ENCODE measurements around the gene XPC.

XPC gene

DNA sequence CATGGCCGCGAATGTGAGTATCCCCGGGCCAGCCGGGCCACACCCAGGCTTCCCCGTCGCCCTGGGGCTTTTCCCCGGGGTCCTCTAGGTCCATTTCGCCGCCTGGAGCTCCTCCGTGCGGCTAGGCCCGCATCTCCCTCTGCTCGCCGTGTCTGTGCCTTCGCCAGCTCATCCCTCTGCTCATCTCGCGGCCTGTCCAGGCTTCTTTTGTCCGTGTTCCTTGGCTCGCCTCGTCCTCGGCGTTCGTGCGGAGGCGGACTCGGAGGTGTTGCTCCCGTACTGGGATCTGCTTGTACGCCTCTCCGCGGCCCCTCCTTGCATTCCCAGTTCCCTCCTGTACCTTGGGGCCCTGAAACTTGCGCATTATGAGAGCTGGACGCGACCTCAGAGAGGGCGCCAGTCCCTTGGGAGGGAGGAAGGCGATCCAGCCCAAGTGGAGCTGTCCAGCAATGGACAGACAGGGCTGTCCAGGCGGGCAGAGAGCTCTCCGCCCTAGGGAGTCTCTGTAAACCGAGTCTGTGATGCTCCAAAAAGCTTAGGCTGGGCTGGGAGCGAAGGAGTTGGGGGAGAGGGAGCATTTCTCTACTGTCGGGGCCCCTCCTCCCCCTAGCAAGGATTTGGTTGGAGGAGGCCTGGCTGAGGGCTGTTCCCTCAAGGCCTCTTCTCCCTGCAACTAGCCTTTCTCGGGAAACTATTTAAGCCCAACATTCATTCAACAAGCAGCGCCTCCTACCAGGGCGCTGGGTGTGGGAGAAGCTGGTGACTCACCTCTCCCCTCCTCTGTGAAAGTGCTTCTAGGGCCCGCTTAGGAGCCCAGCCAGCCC, 53.0 kb downstream of the XPC start (continued):
- TF ChIP-seq ZNF266 (tag by site-specific recombination; IDR thresholded peaks at IDR 0.05; ENCODE audit: low read depth) (no peak), ZNF544 (tag by site-specific recombination; IDR thresholded peaks at IDR 0.05) (no peak), KLF9 (tag by site-specific recombination; IDR thresholded peaks at IDR 0.05; ENCODE audit: low read depth) (peak; percentile 81), ZNF843 (tag by site-specific recombination; IDR thresholded peaks at IDR 0.05) (no peak), ZXDB (tag by site-specific recombination; IDR thresholded peaks at IDR 0.05) (no peak), ZNF169 (tag by site-specific recombination; IDR thresholded peaks at IDR 0.05) (no peak), ZSCAN30 (tag by site-specific recombination; IDR thresholded peaks at IDR 0.05) (0 out of 2 replicates have a peak, but pooled peaks have one; percentile 8), ZNF664 (tag by site-specific recombination; IDR thresholded peaks at IDR 0.05) (no peak), ZNF239 (tag by site-specific recombination; IDR thresholded peaks at IDR 0.05) (no peak), ZNF521 (tag by site-specific recombination; IDR thresholded peaks at IDR 0.05) (no peak), SP7 (tag by site-specific recombination; IDR thresholded peaks at IDR 0.05) (no peak; the same call in 1 of the 2 replicates), ZNF610 (tag by site-specific recombination; IDR thresholded peaks at IDR 0.05; ENCODE audit: borderline replicate concordance) (no peak), ZNF416 (tag by site-specific recombination; IDR thresholded peaks at IDR 0.05) (no peak), ZNF701 (tag by site-specific recombination; IDR thresholded peaks at IDR 0.05) (no peak), ZNF48 (tag by site-specific recombination; IDR thresholded peaks at IDR 0.05) (no peak), SP2 (tag by site-specific recombination; IDR thresholded peaks at IDR 0.05) (peak; percentile 62), ZNF394 (tag by site-specific recombination; IDR thresholded peaks at IDR 0.05; ENCODE audit: borderline replicate concordance) (peak; percentile 79), ZNF621 (tag by site-specific recombination; IDR thresholded peaks at IDR 0.05) (no peak)
- TF ChIP-seq, protein P1, sequence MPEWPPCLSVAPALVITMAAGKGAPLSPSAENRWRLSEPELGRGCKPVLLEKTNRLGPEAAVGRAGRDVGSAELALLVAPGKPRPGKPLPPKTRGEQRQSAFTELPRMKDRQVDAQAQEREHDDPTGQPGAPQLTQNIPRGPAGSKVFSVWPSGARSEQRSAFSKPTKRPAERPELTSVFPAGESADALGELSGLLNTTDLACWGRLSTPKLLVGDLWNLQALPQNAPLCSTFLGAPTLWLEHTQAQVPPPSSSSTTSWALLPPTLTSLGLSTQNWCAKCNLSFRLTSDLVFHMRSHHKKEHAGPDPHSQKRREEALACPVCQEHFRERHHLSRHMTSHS (tag by site-specific recombination; IDR thresholded peaks at IDR 0.05) = no peak
- TF ChIP-seq, protein P2, sequence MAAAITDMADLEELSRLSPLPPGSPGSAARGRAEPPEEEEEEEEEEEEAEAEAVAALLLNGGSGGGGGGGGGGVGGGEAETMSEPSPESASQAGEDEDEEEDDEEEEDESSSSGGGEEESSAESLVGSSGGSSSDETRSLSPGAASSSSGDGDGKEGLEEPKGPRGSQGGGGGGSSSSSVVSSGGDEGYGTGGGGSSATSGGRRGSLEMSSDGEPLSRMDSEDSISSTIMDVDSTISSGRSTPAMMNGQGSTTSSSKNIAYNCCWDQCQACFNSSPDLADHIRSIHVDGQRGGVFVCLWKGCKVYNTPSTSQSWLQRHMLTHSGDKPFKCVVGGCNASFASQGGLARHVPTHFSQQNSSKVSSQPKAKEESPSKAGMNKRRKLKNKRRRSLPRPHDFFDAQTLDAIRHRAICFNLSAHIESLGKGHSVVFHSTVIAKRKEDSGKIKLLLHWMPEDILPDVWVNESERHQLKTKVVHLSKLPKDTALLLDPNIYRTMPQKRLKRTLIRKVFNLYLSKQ (tag by site-specific recombination; IDR thresholded peaks at IDR 0.05; ENCODE audit: borderline replicate concordance) = no peak
- TF ChIP-seq, protein P3, sequence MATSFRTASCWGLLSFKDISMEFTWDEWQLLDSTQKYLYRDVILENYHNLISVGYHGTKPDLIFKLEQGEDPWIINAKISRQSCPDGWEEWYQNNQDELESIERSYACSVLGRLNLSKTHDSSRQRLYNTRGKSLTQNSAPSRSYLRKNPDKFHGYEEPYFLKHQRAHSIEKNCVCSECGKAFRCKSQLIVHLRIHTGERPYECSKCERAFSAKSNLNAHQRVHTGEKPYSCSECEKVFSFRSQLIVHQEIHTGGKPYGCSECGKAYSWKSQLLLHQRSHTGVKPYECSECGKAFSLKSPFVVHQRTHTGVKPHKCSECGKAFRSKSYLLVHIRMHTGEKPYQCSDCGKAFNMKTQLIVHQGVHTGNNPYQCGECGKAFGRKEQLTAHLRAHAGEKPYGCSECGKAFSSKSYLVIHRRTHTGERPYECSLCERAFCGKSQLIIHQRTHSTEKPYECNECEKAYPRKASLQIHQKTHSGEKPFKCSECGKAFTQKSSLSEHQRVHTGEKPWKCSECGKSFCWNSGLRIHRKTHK (tag by site-specific recombination; IDR thresholded peaks at IDR 0.05) = no peak
- TF ChIP-seq, protein P4, sequence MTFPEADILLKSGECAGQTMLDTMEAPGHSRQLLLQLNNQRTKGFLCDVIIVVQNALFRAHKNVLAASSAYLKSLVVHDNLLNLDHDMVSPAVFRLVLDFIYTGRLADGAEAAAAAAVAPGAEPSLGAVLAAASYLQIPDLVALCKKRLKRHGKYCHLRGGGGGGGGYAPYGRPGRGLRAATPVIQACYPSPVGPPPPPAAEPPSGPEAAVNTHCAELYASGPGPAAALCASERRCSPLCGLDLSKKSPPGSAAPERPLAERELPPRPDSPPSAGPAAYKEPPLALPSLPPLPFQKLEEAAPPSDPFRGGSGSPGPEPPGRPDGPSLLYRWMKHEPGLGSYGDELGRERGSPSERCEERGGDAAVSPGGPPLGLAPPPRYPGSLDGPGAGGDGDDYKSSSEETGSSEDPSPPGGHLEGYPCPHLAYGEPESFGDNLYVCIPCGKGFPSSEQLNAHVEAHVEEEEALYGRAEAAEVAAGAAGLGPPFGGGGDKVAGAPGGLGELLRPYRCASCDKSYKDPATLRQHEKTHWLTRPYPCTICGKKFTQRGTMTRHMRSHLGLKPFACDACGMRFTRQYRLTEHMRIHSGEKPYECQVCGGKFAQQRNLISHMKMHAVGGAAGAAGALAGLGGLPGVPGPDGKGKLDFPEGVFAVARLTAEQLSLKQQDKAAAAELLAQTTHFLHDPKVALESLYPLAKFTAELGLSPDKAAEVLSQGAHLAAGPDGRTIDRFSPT (tag by site-specific recombination; IDR thresholded peaks at IDR 0.05) = no peak
- TF ChIP-seq, protein P5, sequence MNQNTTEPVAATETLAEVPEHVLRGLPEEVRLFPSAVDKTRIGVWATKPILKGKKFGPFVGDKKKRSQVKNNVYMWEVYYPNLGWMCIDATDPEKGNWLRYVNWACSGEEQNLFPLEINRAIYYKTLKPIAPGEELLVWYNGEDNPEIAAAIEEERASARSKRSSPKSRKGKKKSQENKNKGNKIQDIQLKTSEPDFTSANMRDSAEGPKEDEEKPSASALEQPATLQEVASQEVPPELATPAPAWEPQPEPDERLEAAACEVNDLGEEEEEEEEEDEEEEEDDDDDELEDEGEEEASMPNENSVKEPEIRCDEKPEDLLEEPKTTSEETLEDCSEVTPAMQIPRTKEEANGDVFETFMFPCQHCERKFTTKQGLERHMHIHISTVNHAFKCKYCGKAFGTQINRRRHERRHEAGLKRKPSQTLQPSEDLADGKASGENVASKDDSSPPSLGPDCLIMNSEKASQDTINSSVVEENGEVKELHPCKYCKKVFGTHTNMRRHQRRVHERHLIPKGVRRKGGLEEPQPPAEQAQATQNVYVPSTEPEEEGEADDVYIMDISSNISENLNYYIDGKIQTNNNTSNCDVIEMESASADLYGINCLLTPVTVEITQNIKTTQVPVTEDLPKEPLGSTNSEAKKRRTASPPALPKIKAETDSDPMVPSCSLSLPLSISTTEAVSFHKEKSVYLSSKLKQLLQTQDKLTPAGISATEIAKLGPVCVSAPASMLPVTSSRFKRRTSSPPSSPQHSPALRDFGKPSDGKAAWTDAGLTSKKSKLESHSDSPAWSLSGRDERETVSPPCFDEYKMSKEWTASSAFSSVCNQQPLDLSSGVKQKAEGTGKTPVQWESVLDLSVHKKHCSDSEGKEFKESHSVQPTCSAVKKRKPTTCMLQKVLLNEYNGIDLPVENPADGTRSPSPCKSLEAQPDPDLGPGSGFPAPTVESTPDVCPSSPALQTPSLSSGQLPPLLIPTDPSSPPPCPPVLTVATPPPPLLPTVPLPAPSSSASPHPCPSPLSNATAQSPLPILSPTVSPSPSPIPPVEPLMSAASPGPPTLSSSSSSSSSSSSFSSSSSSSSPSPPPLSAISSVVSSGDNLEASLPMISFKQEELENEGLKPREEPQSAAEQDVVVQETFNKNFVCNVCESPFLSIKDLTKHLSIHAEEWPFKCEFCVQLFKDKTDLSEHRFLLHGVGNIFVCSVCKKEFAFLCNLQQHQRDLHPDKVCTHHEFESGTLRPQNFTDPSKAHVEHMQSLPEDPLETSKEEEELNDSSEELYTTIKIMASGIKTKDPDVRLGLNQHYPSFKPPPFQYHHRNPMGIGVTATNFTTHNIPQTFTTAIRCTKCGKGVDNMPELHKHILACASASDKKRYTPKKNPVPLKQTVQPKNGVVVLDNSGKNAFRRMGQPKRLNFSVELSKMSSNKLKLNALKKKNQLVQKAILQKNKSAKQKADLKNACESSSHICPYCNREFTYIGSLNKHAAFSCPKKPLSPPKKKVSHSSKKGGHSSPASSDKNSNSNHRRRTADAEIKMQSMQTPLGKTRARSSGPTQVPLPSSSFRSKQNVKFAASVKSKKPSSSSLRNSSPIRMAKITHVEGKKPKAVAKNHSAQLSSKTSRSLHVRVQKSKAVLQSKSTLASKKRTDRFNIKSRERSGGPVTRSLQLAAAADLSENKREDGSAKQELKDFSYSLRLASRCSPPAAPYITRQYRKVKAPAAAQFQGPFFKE (tag by site-specific recombination; IDR thresholded peaks at IDR 0.05; ENCODE audit: borderline replicate concordance) = no peak; the same call in 1 of the 2 replicates
- TF ChIP-seq, protein P6, sequence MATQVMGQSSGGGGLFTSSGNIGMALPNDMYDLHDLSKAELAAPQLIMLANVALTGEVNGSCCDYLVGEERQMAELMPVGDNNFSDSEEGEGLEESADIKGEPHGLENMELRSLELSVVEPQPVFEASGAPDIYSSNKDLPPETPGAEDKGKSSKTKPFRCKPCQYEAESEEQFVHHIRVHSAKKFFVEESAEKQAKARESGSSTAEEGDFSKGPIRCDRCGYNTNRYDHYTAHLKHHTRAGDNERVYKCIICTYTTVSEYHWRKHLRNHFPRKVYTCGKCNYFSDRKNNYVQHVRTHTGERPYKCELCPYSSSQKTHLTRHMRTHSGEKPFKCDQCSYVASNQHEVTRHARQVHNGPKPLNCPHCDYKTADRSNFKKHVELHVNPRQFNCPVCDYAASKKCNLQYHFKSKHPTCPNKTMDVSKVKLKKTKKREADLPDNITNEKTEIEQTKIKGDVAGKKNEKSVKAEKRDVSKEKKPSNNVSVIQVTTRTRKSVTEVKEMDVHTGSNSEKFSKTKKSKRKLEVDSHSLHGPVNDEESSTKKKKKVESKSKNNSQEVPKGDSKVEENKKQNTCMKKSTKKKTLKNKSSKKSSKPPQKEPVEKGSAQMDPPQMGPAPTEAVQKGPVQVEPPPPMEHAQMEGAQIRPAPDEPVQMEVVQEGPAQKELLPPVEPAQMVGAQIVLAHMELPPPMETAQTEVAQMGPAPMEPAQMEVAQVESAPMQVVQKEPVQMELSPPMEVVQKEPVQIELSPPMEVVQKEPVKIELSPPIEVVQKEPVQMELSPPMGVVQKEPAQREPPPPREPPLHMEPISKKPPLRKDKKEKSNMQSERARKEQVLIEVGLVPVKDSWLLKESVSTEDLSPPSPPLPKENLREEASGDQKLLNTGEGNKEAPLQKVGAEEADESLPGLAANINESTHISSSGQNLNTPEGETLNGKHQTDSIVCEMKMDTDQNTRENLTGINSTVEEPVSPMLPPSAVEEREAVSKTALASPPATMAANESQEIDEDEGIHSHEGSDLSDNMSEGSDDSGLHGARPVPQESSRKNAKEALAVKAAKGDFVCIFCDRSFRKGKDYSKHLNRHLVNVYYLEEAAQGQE (tag by site-specific recombination; IDR thresholded peaks at IDR 0.05) = peak; percentile 100

Measured in HEK293 (cell line).